GM20000 (cell line): Measurements from ENCODE around the gene SLC22A23.

Experiments
- DNase-seq: peaks from one replicate; pipeline ENCODE4 v3.0.0; 2012; ENCODE audit warnings: low spot score
- CTCF ChIP-seq: IDR thresholded peaks from 2 replicates; pipeline ENCODE4 v1.5.1; 2012; ENCODE audit warnings: mild to moderate bottlenecking, control low read depth; ENCODE audit errors: extremely low read depth, missing control alignments

The SLC22A23 gene

GRCh38 chr6:3406891-3407809 is 49.7 kb downstream of the SLC22A23 start:
- no peak for DNase-seq
- TF ChIP-seq CTCF: no peak

GRCh38 chr6:3406362-3406821 is 50.5 kb downstream of the SLC22A23 start:
- TF ChIP-seq CTCF: no peak

GRCh38 chr6:3405679-3406078 is 51.2 kb downstream of the SLC22A23 start:
- TF ChIP-seq CTCF: no peak
- no peak for DNase-seq

More at GRCh38 chr6:3406362-3406821, 50.5 kb downstream of the SLC22A23 start:
- no peak for DNase-seq

- no peak for DNase-seq
Measured at GRCh38 chr6:3405182-3405518, 51.7 kb downstream of the SLC22A23 start.

GRCh38 chr6:3403238-3404173 is 53.3 kb downstream of the SLC22A23 start:
- no peak for DNase-seq

More at GRCh38 chr6:3405182-3405518, 51.7 kb downstream of the SLC22A23 start:
- TF ChIP-seq CTCF: no peak

GRCh38 chr6:3402310-3403237 is 54.3 kb downstream of the SLC22A23 start:
- DNase-seq: no peak

More at GRCh38 chr6:3403238-3404173, 53.3 kb downstream of the SLC22A23 start:
- TF ChIP-seq CTCF: no peak

More at GRCh38 chr6:3402310-3403237, 54.3 kb downstream of the SLC22A23 start:
- no peak for TF ChIP-seq CTCF
